T-cell (primary cell): ENCODE data around the gene GOLIM4. TPM values are rescaled to one million over a fixed set of nuclear protein-coding genes. Genes with fewer than 3 reads are reported as not detected.

Experiments used
- ATAC-seq, 4 experiments: fragments of 200-7000 bp in 3 of 4; fragments of 150-1000 bp in 1 of 4; cut with Tn5 transposase; replicated peaks in 1 of 4; 1 replicate in 3 of 4; 2 replicates in 1 of 4; pipeline ENCODE4 v1.10.0; 2021; ENCODE audit warnings: moderate library complexity in 3 of 4, mild to moderate bottlenecking in 2 of 4, moderate number of reproducible peaks in 1 of 4
- CTCF ChIA-PET, 2 donors: fragments of 300-600 bp; sonication (Branson Sonifier 250); formaldehyde crosslinking; loops; one replicate each; lab custom pipeline; 2022; ENCODE audit warnings: antibody characterized with exemption in 2 of 2; lab: Charles Lee
- POLR2A ChIA-PET, 2 donors: fragments of 300-600 bp; sonication (Branson Sonifier 250); formaldehyde crosslinking; loops; one replicate each; lab custom pipeline; 2022; ENCODE audit warnings: antibody characterized with exemption in 2 of 2; lab: Charles Lee
- DNase-seq, 35 experiments: peaks; one replicate each; pipeline versions ENCODE4 v3.0.0 to v3.0.0-alpha.2; 2013 to 2023
- H3K27ac ChIP-seq: one replicate; pipeline ENCODE4 v1.5.1; 2013; ENCODE audit warnings: low read length
- H3K27me3 ChIP-seq, 2 experiments: replicated peaks in 1 of 2; 1 replicate in 1 of 2; 2 replicates in 1 of 2; pipeline versions ENCODE4 v1.6.1 to v1.7.0; 2013; ENCODE audit warnings: low read length in 1 of 2, mixed read lengths in 1 of 2; ENCODE audit not compliant: control insufficient read depth in 2 of 2, insufficient read depth in 2 of 2; ENCODE audit errors: extremely low read depth in 1 of 2
- H3K36me3 ChIP-seq, 2 donors: 1 replicate in 1 of 2; 2 replicates in 1 of 2; pipeline versions ENCODE4 v1.6.1 to v1.7.0; 2013; ENCODE audit warnings: low read length in 1 of 2; ENCODE audit not compliant: control insufficient read depth in 2 of 2, insufficient read depth in 1 of 2; ENCODE audit errors: extremely low read depth in 1 of 2
- H3K4me1 ChIP-seq, 2 experiments: 1 replicate in 1 of 2; 2 replicates in 1 of 2; pipeline versions ENCODE4 v1.6.1 to v1.7.0; 2013; ENCODE audit warnings: low read length in 2 of 2, mixed read lengths in 1 of 2; ENCODE audit not compliant: insufficient read depth in 2 of 2, control insufficient read depth in 1 of 2; ENCODE audit errors: extremely low read depth in 1 of 2
- H3K4me3 ChIP-seq, 2 donors: 1 replicate in 1 of 2; 2 replicates in 1 of 2; pipeline versions ENCODE4 v1.5.1 to v1.7.0; 2013; ENCODE audit warnings: mild to moderate bottlenecking in 2 of 2, low read length in 1 of 2, moderate library complexity in 1 of 2; ENCODE audit not compliant: control insufficient read depth in 1 of 2; ENCODE audit errors: extremely low read depth in 1 of 2
- H3K9me3 ChIP-seq: 2 replicates; pipeline ENCODE4 v1.7.0; 2013
- H3K27ac Mint-ChIP-seq, 2 donors: one replicate each; pipeline ENCODE4 v1.8.0; 2020 to 2021; ENCODE audit warnings: mild to moderate bottlenecking in 2 of 2, mixed read lengths in 2 of 2
- H3K27me3 Mint-ChIP-seq, 2 donors: one replicate each; pipeline ENCODE4 v1.8.0; 2021 to 2022; ENCODE audit warnings: mixed read lengths in 2 of 2
- H3K36me3 Mint-ChIP-seq: one replicate; pipeline ENCODE4 v1.8.0; 2021; ENCODE audit warnings: mixed read lengths
- H3K4me1 Mint-ChIP-seq, 3 donors: one replicate each; pipeline ENCODE4 v1.8.0; 2020 to 2022; ENCODE audit warnings: mixed read lengths in 3 of 3, mild to moderate bottlenecking in 1 of 3
- H3K4me3 Mint-ChIP-seq, 3 donors: one replicate each; pipeline ENCODE4 v1.8.0; 2020 to 2022; ENCODE audit warnings: mild to moderate bottlenecking in 3 of 3, mixed read lengths in 3 of 3, moderate library complexity in 3 of 3
- H3K9me3 Mint-ChIP-seq, 3 donors: one replicate each; pipeline ENCODE4 v1.8.0; 2020 to 2022; ENCODE audit warnings: mixed read lengths in 3 of 3
- WGBS: methylation state at CpG from one replicate; pipeline ENCODE4 v1.1.5; 2013; ENCODE audit warnings: missing lambda C conversion rate; ENCODE audit not compliant: insufficient coverage; 5-methylcytosine and 5-hydroxymethylcytosine counted together
- total RNA-seq, 35 experiments: library from RNA in 6 of 35; stranded (reverse) in 6 of 35; fragments of 120-200 nt in 1 of 35; gene quantifications; one replicate each; pipeline versions ENCODE4 v1.2.1 to v1.2.4 and lab custom pipeline; 2013 to 2026

GOLIM4 gene
- total RNA-seq, 5 donors from 2014 or later (not counting 1 experiment from before 2014, with no cell fraction given), result 0.49 to 1.5 (median 0.96) TPM

DNA sequence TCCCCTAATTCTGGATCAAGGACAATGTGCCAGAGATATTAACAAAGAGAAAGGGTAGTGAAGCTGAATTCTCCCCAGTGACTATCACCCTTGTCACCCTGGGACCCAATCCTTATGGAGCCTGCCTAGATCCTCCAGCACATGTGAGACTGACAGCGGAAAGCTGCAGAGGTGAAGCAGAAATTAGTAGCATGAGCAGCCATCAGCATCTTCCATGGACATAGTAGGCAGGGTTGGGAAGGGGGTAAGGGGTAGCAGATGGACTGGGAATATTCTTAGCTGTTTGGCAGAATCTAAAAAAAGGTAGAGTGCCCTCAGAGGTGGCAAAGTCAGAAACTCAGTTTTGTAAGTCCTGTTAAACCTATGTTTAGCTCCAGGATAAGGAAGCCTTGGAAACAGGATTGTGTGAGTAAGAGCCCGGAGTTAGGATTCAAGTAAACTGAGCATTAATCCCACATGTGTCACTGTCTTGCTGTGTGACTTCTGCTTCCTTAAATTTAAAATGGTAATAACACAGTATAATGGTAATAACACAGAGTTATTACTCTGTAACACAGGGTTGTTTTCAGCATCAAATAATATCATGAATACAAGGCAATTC lies 14.5 kb downstream of the GOLIM4 start:
- ChIA-PET CTCF (no interaction called here), POLR2A (no interaction called here)
- Mint-ChIP-seq H3K9me3 (no peaks in the 10 kb centered on the region), H3K36me3 (no peaks in the 10 kb centered on the region), H3K27ac (no peak overlapping the region), H3K4me1 (no peaks in the 10 kb centered on the region), H3K27me3 (peaks cover 0 to 10% of the 10 kb centered on the region in 2 donors), H3K4me3 (no peak overlapping the region)
- Histone ChIP-seq H3K4me1 (no peaks in the 10 kb centered on the region), H3K27me3 (no peaks in the 10 kb centered on the region), H3K36me3 (no peaks in the 10 kb centered on the region), H3K9me3 (no peaks in the 10 kb centered on the region), H3K4me3 (no peak overlapping the region), H3K27ac (no peak overlapping the region)
- ATAC-seq (no peak), DNase-seq (no peak)
- 90% methylated on average over 1 of the region's 2 CpGs for WGBS

DNA sequence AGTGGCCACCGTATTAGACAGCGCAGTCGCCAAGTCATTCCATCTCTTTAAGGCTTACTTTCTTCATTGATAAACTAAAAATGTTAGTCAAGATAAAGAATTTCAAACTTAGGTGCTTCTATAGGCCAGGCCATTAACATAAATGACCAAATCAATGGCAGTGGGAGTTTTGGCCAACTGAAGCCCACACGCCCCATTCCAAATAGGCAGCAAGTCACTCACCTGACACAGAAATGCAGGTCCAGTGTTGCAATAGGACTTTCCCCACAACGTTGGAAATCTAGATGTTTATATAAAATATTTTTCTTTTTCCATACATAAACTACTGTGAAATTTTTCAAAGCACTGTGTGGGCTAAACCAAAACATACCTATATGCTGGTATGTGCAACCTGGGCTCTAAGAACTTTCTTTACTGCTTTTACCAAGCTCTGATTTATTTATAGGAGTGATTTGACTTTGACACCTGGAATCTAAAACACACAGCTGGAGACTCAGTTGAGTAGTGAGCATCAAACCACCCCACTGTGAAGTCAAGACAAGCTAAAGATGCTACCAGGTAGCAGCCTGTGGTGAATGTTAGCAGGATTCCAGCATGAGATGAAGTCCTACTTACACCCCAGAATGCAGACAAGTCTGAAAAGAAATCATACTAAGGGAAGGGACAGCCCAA lies 15.1 kb downstream of the GOLIM4 start:
- WGBS, result no CpG with 5 or more reads among the region's 5 CpGs
- no peaks in the 10 kb centered on the region for H3K9me3 ChIP-seq
- no peaks in the 10 kb centered on the region for H3K27me3 ChIP-seq
- no peaks in the 10 kb centered on the region for H3K36me3 ChIP-seq
- ATAC-seq (no peak), DNase-seq (no peak)
- POLR2A ChIA-PET, result no interaction called here
- H3K4me1 ChIP-seq, result no peaks in the 10 kb centered on the region
- CTCF ChIA-PET, result no interaction called here
- no peak overlapping the region for H3K27ac Mint-ChIP-seq
- peaks cover 0 to 10% of the 10 kb centered on the region in 2 donors for H3K27me3 Mint-ChIP-seq
- no peaks in the 10 kb centered on the region for H3K36me3 Mint-ChIP-seq
- no peak overlapping the region for H3K4me3 Mint-ChIP-seq
- no peaks in the 10 kb centered on the region for H3K4me1 Mint-ChIP-seq
- H3K4me3 ChIP-seq, result no peak overlapping the region
- H3K9me3 Mint-ChIP-seq, result no peaks in the 10 kb centered on the region
- no peak overlapping the region for H3K27ac ChIP-seq

DNA sequence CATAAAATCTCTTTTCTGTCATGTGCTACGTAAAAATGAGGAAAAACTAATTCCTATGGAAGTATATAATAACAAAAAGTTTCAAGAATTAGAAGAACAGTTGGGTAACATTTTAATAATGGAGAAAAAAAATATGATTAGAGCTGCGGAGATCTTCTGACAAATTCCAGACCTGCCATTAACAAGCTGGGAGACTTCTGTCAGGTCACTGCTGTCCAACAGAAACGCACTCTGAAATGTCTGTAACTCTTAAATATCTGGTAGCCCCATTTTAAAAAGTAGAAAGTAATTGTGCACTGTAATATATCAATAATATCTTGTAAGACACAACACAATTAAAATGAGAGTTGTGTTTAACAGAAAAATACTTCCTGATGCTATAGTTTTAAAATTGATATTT lies 15.7 kb downstream of the GOLIM4 start:
- no peaks in the 10 kb centered on the region for H3K27me3 ChIP-seq
- ATAC-seq, result no peak
- H3K4me3 ChIP-seq, result no peak overlapping the region
- DNase-seq, result no peak
- no peaks in the 10 kb centered on the region for H3K4me1 Mint-ChIP-seq
- H3K36me3 Mint-ChIP-seq, result no peaks in the 10 kb centered on the region
- no peaks in the 10 kb centered on the region for H3K4me1 ChIP-seq
- H3K27me3 Mint-ChIP-seq, result peaks cover 0 to 10% of the 10 kb centered on the region in 2 donors
- H3K27ac ChIP-seq, result no peak overlapping the region
- 83% methylated on average over 1 of the region's 3 CpGs for WGBS
- no peak overlapping the region for H3K27ac Mint-ChIP-seq
- POLR2A ChIA-PET, result no interaction called here
- CTCF ChIA-PET, result no interaction called here
- H3K9me3 ChIP-seq, result no peaks in the 10 kb centered on the region
- H3K4me3 Mint-ChIP-seq, result no peak overlapping the region
- H3K36me3 ChIP-seq, result no peaks in the 10 kb centered on the region
- H3K9me3 Mint-ChIP-seq, result no peaks in the 10 kb centered on the region

DNA sequence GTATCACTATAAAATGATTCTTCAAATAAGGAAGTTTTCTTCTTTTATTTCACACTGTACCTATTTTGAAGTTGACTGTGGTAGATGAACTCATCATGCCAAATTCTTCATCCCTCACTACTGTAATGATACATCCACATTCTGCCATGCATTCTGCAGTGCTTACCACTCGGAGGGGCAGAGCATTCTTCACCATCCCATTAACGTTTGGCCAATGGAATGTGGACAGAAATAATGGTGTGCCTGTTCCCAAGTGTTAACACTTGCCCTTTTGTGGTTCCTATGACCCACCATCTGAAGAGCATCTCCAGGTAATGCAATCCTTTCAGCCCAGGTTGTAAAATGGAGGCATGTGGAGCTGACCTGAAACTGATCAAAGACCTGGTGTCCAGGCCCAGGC lies 18.6 kb downstream of the GOLIM4 start:
- DNase-seq, result no peak
- Mint-ChIP-seq H3K27ac (no peak overlapping the region), H3K4me3 (no peak overlapping the region)

DNA sequence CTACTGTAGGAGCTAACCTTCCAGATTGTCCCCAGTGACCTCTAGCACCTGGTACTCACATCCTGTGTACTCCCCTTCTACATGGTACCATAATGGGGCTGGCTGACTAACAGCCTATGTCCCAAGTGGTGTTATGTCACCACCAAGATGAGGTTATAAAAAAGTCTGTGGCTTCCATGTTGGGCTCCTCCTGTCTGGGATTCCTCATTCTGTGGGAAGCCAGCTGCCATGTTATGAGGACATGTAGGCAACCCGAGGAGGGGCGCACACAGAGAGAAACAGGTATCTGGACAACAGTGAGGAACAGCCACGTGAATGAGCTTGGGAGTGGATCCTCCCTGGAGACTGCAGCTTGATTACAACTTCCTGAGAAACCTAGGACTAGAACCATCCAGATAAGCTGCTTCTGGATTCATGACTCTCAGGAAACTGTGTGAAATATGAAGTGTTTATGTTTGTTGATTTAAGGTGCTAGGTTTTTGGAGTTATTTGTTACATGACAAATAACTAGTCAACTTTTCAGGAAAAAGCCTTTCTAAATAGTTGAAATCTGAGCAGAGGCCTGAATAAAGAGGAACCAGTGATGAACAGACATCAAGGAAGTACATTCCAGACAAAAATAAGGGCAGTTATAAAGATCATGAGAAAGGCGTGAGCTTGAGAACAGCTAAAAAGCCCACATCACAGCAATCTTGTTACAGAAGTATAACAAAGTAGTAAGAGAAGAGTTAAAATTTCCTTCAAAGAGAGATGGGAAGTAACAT lies 21.7 kb downstream of the GOLIM4 start:
- 71% methylated on average over 3 of the region's 4 CpGs for WGBS
- H3K4me3 Mint-ChIP-seq, result no peak overlapping the region
- DNase-seq, result no peak
- H3K27ac ChIP-seq, result no peak overlapping the region
- H3K27me3 ChIP-seq, result no peaks in the 10 kb centered on the region
- no peaks in the 10 kb centered on the region for H3K4me1 Mint-ChIP-seq
- no peaks in the 10 kb centered on the region for H3K27me3 Mint-ChIP-seq
- CTCF ChIA-PET, result no interaction called here
- ATAC-seq, result no peak
- no peaks in the 10 kb centered on the region for H3K9me3 Mint-ChIP-seq
- POLR2A ChIA-PET, result no interaction called here
- no peaks in the 10 kb centered on the region for H3K36me3 Mint-ChIP-seq
- H3K4me3 ChIP-seq, result no peak overlapping the region
- H3K9me3 ChIP-seq, result no peaks in the 10 kb centered on the region
- H3K36me3 ChIP-seq, result no peaks in the 10 kb centered on the region
- H3K4me1 ChIP-seq, result no peaks in the 10 kb centered on the region
- no peak overlapping the region for H3K27ac Mint-ChIP-seq

More for the DNA sequence above, 18.6 kb downstream of the GOLIM4 start:
- H3K27ac ChIP-seq, result no peak overlapping the region
- no peak for ATAC-seq
- H3K4me3 ChIP-seq, result no peak overlapping the region
- no peaks in the 10 kb centered on the region for H3K36me3 ChIP-seq
- ChIA-PET CTCF (no interaction called here), POLR2A (interaction anchor here in 1 of 2 donors (0.6 kb wide), 1 partner anchor 495 kb away, joined by 3 read pairs; no protein-coding TSS in a partner anchor)
- no peaks in the 10 kb centered on the region for H3K27me3 Mint-ChIP-seq
- no peaks in the 10 kb centered on the region for H3K4me1 Mint-ChIP-seq
- no peaks in the 10 kb centered on the region for H3K27me3 ChIP-seq
- H3K9me3 Mint-ChIP-seq, result no peaks in the 10 kb centered on the region
- no peaks in the 10 kb centered on the region for H3K4me1 ChIP-seq
- H3K36me3 Mint-ChIP-seq, result no peaks in the 10 kb centered on the region
- H3K9me3 ChIP-seq, result no peaks in the 10 kb centered on the region
- WGBS, result no CpG with 5 or more reads among the region's 2 CpGs

DNA sequence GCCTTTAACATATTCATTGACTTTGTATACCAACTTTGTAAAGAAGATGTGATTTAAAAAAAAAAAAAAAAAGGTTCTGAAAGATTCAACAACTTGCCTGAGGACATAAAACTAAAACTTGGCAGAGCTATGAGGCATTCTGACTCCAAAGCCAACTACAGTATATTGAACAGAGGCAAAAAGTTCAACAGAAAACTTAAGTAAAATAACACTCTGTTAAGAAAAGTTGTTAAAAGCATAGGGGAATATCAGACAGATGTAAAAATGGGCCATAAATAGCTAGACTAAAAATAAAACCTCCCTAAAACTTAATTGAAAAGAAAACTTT lies 23.4 kb downstream of the GOLIM4 start:
- Histone ChIP-seq H3K9me3 (no peaks in the 10 kb centered on the region), H3K27ac (no peak overlapping the region), H3K4me3 (no peak overlapping the region), H3K36me3 (no peaks in the 10 kb centered on the region), H3K27me3 (no peaks in the 10 kb centered on the region), H3K4me1 (no peaks in the 10 kb centered on the region)
- H3K27ac Mint-ChIP-seq, result no peak overlapping the region
- ATAC-seq (no peak), DNase-seq (no peak)
- no peaks in the 10 kb centered on the region for H3K4me1 Mint-ChIP-seq
- no peaks in the 10 kb centered on the region for H3K36me3 Mint-ChIP-seq
- H3K27me3 Mint-ChIP-seq, result no peaks in the 10 kb centered on the region
- CTCF ChIA-PET, result no interaction called here
- POLR2A ChIA-PET, result interaction anchor here in 1 of 2 donors (0.6 to 0.7 kb wide), 2 partner anchors 10 to 867 kb away, joined by 5 to 11 read pairs; no protein-coding TSS in a partner anchor
- H3K9me3 Mint-ChIP-seq, result no peaks in the 10 kb centered on the region
- no peak overlapping the region for H3K4me3 Mint-ChIP-seq
